Hepatocyte (in vitro differentiated cells): ENCODE data around the gene LCE3B. TPM values are rescaled to one million over a fixed set of nuclear protein-coding genes. Genes with fewer than 3 reads are reported as not detected.

Experiments
- DNase-seq: peaks from one replicate; pipeline ENCODE4 v3.0.0-alpha.2; 2016; ENCODE audit warnings: low spot score
- H2AFZ ChIP-seq: fragments of 200-600 bp; sonication (generic); 2 replicates; pipeline ENCODE4 v1.6.0; 2016; ENCODE audit warnings: antibody characterized with exemption, mild to moderate bottlenecking
- H3K27ac ChIP-seq: fragments of 200-600 bp; sonication (generic); 2 replicates; pipeline ENCODE4 v1.5.1; 2016; ENCODE audit warnings: mild to moderate bottlenecking
- H3K27me3 ChIP-seq: fragments of 200-600 bp; sonication (generic); 2 replicates; pipeline ENCODE4 v1.6.1; 2016
- H3K36me3 ChIP-seq: fragments of 200-600 bp; sonication (generic); replicated peaks from 2 replicates; pipeline ENCODE4 v1.5.1; 2016; ENCODE audit warnings: low read depth; ENCODE audit not compliant: insufficient read depth
- H3K4me1 ChIP-seq: fragments of 200-600 bp; sonication (generic); 2 replicates; pipeline ENCODE4 v1.5.1; 2016; ENCODE audit warnings: mild to moderate bottlenecking, moderate library complexity; ENCODE audit not compliant: insufficient read depth
- H3K4me2 ChIP-seq: fragments of 200-600 bp; sonication (generic); 2 replicates; pipeline ENCODE4 v1.6.0; 2016
- H3K4me3 ChIP-seq: fragments of 200-600 bp; sonication (generic); 2 replicates; pipeline ENCODE4 v1.5.1; 2016; ENCODE audit warnings: mild to moderate bottlenecking
- H3K79me2 ChIP-seq: fragments of 200-600 bp; sonication (generic); 2 replicates; pipeline ENCODE4 v1.6.0; 2017; ENCODE audit warnings: mild to moderate bottlenecking
- H3K9me2 ChIP-seq: fragments of 200-600 bp; sonication (generic); replicated peaks from 2 replicates; pipeline ENCODE4 v1.6.0; 2017; ENCODE audit warnings: mild to moderate bottlenecking; ENCODE audit not compliant: insufficient read depth
- H3K9me3 ChIP-seq: fragments of 200-600 bp; sonication (generic); 2 replicates; pipeline ENCODE4 v1.5.1; 2016; ENCODE audit warnings: low read depth, mild to moderate bottlenecking
- H4K20me1 ChIP-seq: fragments of 200-600 bp; sonication (generic); 2 replicates; pipeline ENCODE4 v1.6.0; 2016; ENCODE audit warnings: mild to moderate bottlenecking; ENCODE audit not compliant: insufficient read depth, poor library complexity, severe bottlenecking
- EZH2 ChIP-seq: fragments of 200-600 bp; sonication (generic); IDR thresholded peaks from 2 replicates; pipeline ENCODE4 v1.6.1; 2016; ENCODE audit warnings: antibody characterized with exemption, mild to moderate bottlenecking, borderline replicate concordance
- EZH2phosphoT487 ChIP-seq: fragments of 200-600 bp; sonication (generic); IDR thresholded peaks from one replicate; pipeline ENCODE4 v1.6.1; 2018; ENCODE audit warnings: antibody characterized with exemption, mild to moderate bottlenecking, low read depth, moderate library complexity; ENCODE audit not compliant: unreplicated experiment, severe bottlenecking
- WGBS: methylation state at CpG from one replicate; pipeline ENCODE4 v1.1.6; 2016; ENCODE audit warnings: low lambda C conversion rate; ENCODE audit errors: missing lambda C conversion rate; 5-methylcytosine and 5-hydroxymethylcytosine counted together
- polyA plus RNA-seq: library from polyadenylated mRNA; unstranded; fragments of >200 nt; fragmentation: Nextera tagmentation; extraction: Ambion mirVana; gene quantifications from 2 replicates; pipeline ENCODE4 v1.2.1, GENCODE V29; 2016
- total RNA-seq: library from RNA; depleted of rRNA; stranded (reverse); fragments of >200 nt; gene quantifications from 2 replicates; pipeline ENCODE4 v1.2.3, GENCODE V29; 2014
- TF ChIP-seq, protein P1 (sequence below): fragments of 200-600 bp; sonication (generic); IDR thresholded peaks from 2 replicates; pipeline ENCODE4 v1.5.1; 2016; ENCODE audit warnings: antibody characterized with exemption, mild to moderate bottlenecking; ENCODE audit not compliant: poor library complexity

LCE3B gene
- total and polyA plus RNA-seq, 2 experiments from 2014 or later = not detected

DNA sequence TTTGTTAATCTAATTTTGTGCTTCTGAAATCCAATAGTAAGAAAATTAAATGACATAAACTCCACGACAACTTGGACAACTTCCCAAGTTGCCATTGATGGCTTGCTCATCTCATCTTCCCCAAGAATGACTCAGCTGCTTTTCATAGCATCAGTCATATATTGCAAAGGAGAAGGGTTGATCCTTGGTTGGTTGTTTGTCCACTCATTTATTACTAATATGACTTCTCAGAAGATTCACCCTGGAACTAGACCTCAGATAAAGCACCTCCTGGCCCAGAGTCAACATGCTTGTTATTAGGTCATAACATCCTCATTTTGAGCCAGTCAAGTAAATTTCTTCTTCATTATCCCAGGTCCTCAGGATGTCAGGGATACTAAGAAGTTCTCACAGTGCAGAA is 31.0 kb upstream of the LCE3B start:
- Histone ChIP-seq H3K27ac (no peak overlapping the region), H3K79me2 (no peaks in the 10 kb centered on the region), H3K9me2 (no peaks in the 10 kb centered on the region), H3K4me1 (no peaks in the 10 kb centered on the region), H3K4me2 (no peak overlapping the region), H3K27me3 (no peaks in the 10 kb centered on the region), H3K36me3 (no peaks in the 10 kb centered on the region), H2AFZ (no peak overlapping the region), H3K9me3 (no peaks in the 10 kb centered on the region), H3K4me3 (no peak overlapping the region), H4K20me1 (no peaks in the 10 kb centered on the region)
- no peak for TF ChIP-seq EZH2phosphoT487
- TF ChIP-seq EZH2 = no peak
- TF ChIP-seq, protein P1, sequence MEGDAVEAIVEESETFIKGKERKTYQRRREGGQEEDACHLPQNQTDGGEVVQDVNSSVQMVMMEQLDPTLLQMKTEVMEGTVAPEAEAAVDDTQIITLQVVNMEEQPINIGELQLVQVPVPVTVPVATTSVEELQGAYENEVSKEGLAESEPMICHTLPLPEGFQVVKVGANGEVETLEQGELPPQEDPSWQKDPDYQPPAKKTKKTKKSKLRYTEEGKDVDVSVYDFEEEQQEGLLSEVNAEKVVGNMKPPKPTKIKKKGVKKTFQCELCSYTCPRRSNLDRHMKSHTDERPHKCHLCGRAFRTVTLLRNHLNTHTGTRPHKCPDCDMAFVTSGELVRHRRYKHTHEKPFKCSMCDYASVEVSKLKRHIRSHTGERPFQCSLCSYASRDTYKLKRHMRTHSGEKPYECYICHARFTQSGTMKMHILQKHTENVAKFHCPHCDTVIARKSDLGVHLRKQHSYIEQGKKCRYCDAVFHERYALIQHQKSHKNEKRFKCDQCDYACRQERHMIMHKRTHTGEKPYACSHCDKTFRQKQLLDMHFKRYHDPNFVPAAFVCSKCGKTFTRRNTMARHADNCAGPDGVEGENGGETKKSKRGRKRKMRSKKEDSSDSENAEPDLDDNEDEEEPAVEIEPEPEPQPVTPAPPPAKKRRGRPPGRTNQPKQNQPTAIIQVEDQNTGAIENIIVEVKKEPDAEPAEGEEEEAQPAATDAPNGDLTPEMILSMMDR = no peak
- DNase-seq = no peak
- 50% methylated on average over 1 of the region's 1 CpG for WGBS

DNA sequence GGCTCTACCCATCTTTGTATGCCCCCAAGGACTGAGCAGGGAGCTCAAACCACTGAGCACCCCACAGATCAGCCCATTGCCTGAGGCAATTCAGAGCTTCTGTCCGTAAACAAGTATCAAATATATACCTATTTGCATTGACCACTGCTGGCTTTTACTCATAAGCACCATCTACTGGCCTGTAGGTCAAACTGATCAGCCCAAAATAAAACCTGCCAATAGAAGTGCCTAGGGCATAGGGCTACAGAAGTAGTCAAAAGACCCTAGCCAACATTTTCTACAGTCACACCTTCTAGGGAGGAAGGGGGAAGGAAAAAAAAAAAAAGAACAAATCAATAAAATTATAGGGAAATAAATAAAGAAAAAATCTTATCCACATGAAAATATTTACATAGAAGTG is 28.0 kb upstream of the LCE3B start:
- Histone ChIP-seq H3K27ac (no peak overlapping the region), H3K4me3 (no peak overlapping the region), H3K9me3 (no peaks in the 10 kb centered on the region), H3K27me3 (no peaks in the 10 kb centered on the region), H2AFZ (no peak overlapping the region), H3K79me2 (no peaks in the 10 kb centered on the region), H4K20me1 (no peaks in the 10 kb centered on the region), H3K36me3 (no peaks in the 10 kb centered on the region), H3K4me2 (no peak overlapping the region), H3K4me1 (no peaks in the 10 kb centered on the region), H3K9me2 (no peaks in the 10 kb centered on the region)
- no peak for TF ChIP-seq EZH2
- no peak for TF ChIP-seq EZH2phosphoT487
- TF ChIP-seq, protein P1 = no peak
- DNase-seq = no peak
- WGBS = 67% methylated on average over 1 of the region's 1 CpG

DNA sequence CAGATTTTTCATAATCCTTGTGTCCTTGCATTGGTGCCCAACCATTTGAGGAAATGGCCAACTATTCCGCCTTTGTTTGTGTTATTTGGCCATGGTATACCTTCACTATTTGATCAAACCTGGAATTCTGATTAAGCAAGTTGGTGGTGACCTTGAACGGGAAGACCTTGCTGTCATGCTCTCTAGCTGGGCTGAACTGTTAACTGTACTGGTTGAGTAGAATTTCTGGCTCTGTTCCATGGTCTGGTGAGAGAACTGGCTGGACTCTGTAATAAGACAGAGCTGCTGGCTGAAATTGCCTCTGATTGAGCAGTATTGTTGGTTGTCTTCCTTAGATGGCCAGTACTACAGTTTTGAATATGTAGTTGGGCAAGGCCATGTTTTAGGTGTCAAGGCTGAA is 16.6 kb upstream of the LCE3B start:
- Histone ChIP-seq H3K4me3 (no peak overlapping the region), H3K27ac (no peak overlapping the region), H3K9me3 (no peaks in the 10 kb centered on the region), H3K4me2 (no peak overlapping the region), H2AFZ (no peak overlapping the region), H3K79me2 (no peaks in the 10 kb centered on the region), H4K20me1 (no peaks in the 10 kb centered on the region), H3K27me3 (no peaks in the 10 kb centered on the region), H3K4me1 (no peaks in the 10 kb centered on the region), H3K9me2 (no peaks in the 10 kb centered on the region), H3K36me3 (no peaks in the 10 kb centered on the region)
- no peak for DNase-seq
- 45% methylated on average over 2 of the region's 2 CpGs for WGBS
- no peak for TF ChIP-seq EZH2
- TF ChIP-seq, protein P1 = no peak
- no peak for TF ChIP-seq EZH2phosphoT487

DNA sequence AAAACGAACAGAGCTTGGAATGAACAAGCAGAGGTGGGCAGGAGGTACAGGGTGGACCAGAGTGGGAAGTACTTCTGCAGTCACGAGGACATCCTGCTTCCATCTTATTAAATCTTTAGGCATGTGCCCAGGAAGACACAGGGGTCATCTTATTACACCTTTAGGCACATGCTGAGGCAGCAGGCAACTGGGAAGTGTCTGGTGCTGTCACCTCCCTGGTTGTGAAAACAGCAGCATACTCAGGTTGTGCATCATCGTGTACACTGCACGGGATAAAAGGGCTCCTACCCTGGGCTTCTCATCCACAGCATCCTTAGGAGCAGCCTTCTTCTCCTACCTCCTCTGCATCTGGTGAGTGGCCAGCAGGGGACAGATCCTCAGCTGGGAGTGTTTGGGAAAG is 13.7 kb upstream of the LCE3B start, which contains the start of gene LCE3C:
Gene LCE3C (plus strand): TSS at position 301 of the 400 bp plus-strand sequence. CDS start 498 bp downstream, outside the sequence.
- H3K36me3 ChIP-seq = no peaks in the 10 kb centered on the region
- H3K79me2 ChIP-seq = no peaks in the 10 kb centered on the region
- no peak within 1 kb of the TSS for H2AFZ ChIP-seq
- H3K4me3 ChIP-seq = no peak within 1 kb of the TSS
- H3K9me3 ChIP-seq = no peaks in the 10 kb centered on the region
- TF ChIP-seq, protein P1 = no peak
- TF ChIP-seq EZH2phosphoT487 (no peak), EZH2 (no peak)
- no peak within 1 kb of the TSS for H3K27ac ChIP-seq
- no peaks in the 10 kb centered on the region for H3K27me3 ChIP-seq
- H3K4me2 ChIP-seq = no peak within 1 kb of the TSS
- WGBS = 49% methylated on average over 4 of the region's 4 CpGs
- H4K20me1 ChIP-seq = no peaks in the 10 kb centered on the region
- no peaks in the 10 kb centered on the region for H3K4me1 ChIP-seq
- no peaks in the 10 kb centered on the region for H3K9me2 ChIP-seq
- DNase-seq = no peak
